Vagina (tissue), 2 donors: Measurements from ENCODE around the gene OR51Q1. TPM values are rescaled to one million over a fixed set of nuclear protein-coding genes. Genes with fewer than 3 reads are reported as not detected.

Experiments used
- DNase-seq, 2 donors: peaks; one replicate each; pipeline ENCODE4 v3.0.0-alpha.2; 2017; ENCODE audit errors: extremely low spot score in 2 of 2
- H3K27ac ChIP-seq: fragments of 200-600 bp; sonication (generic); one replicate; pipeline ENCODE4 v1.5.1; 2019
- H3K27me3 ChIP-seq: fragments of 200-600 bp; sonication (generic); one replicate; pipeline ENCODE4 v1.5.1; 2019
- H3K36me3 ChIP-seq, 2 donors: fragments of 200-600 bp; sonication (generic); one replicate each; pipeline ENCODE4 v1.5.1; 2017 to 2019
- H3K4me1 ChIP-seq: fragments of 200-600 bp; sonication (generic); one replicate; pipeline ENCODE4 v1.5.1; 2019
- H3K4me3 ChIP-seq, 2 donors: fragments of 200-600 bp; sonication (generic); 1 replicate in 1 of 2; 2 replicates in 1 of 2; pipeline ENCODE4 v1.5.1; 2016 to 2019
- H3K9me3 ChIP-seq: fragments of 200-600 bp; sonication (generic); one replicate; pipeline ENCODE4 v1.5.1; 2019
- POLR2A ChIP-seq, 2 donors: fragments of 450-650 bp; IDR thresholded peaks; one replicate each; pipeline ENCODE4 v1.6.1; 2017; ENCODE audit warnings: antibody characterized with exemption in 2 of 2, mild to moderate bottlenecking in 2 of 2, moderate library complexity in 2 of 2
- POLR2AphosphoS5 ChIP-seq, 2 donors: sonication (generic); formaldehyde crosslinking; IDR thresholded peaks; one replicate each; pipeline ENCODE4 v1.9.0; 2017; ENCODE audit warnings: antibody characterized with exemption in 2 of 2, mild to moderate bottlenecking in 2 of 2, low read depth in 1 of 2; ENCODE audit not compliant: insufficient read depth in 1 of 2
- intact Hi-C: fragments of 100-400 bp; cut with DNase I; formaldehyde crosslinking; loops from one replicate; pipeline ENCODE4 v1.15.1; 2023
- total RNA-seq: library from RNA; depleted of rRNA; stranded (reverse); fragments of >200 nt; gene quantifications from one replicate; pipeline ENCODE4 v1.2.3, GENCODE V29; 2016
- TF ChIP-seq, protein P1 (sequence below), 3 experiments: fragments of 450-650 bp in 2 of 3; fragments of 200-600 bp in 1 of 3; sonication (generic) in 1 of 3; IDR thresholded peaks; one replicate each; pipeline ENCODE4 v1.5.1; 2017 to 2019; ENCODE audit warnings: antibody characterized with exemption in 3 of 3, mild to moderate bottlenecking in 2 of 3, moderate library complexity in 2 of 3

OR51Q1 gene
- total RNA-seq, 1 donor from 2014 or later: not detected

DNA sequence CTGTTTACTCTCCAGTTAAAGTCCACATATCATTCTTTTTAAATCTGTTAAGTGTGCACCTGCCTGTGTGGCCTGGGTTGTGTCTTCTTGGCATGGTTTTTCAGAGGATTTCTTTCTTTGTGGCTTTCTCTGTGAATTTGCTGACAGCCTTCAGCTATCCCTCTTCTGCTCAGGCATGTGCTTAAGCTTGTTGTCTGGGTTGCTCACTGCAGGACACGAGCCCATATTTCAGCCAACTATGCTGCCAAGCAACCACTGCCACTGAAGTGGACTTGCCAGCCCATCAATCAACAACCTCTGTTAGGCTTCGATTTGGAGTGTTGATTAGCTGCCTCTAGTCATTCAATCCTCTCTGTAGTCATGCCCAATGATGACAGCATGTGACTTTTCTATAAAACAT lies 45.6 kb downstream of the OR51Q1 start:
- H3K4me3 ChIP-seq: no peak overlapping the region
- H3K27me3 ChIP-seq: no peaks in the 10 kb centered on the region
- no peaks in the 10 kb centered on the region for H3K36me3 ChIP-seq
- no peaks in the 10 kb centered on the region for H3K9me3 ChIP-seq
- no peaks in the 10 kb centered on the region for H3K4me1 ChIP-seq
- TF ChIP-seq, protein P1, sequence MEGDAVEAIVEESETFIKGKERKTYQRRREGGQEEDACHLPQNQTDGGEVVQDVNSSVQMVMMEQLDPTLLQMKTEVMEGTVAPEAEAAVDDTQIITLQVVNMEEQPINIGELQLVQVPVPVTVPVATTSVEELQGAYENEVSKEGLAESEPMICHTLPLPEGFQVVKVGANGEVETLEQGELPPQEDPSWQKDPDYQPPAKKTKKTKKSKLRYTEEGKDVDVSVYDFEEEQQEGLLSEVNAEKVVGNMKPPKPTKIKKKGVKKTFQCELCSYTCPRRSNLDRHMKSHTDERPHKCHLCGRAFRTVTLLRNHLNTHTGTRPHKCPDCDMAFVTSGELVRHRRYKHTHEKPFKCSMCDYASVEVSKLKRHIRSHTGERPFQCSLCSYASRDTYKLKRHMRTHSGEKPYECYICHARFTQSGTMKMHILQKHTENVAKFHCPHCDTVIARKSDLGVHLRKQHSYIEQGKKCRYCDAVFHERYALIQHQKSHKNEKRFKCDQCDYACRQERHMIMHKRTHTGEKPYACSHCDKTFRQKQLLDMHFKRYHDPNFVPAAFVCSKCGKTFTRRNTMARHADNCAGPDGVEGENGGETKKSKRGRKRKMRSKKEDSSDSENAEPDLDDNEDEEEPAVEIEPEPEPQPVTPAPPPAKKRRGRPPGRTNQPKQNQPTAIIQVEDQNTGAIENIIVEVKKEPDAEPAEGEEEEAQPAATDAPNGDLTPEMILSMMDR (IDR thresholded peaks at IDR 0.05): no peak
- TF ChIP-seq POLR2AphosphoS5 (IDR thresholded peaks at IDR 0.05; ENCODE audit: insufficient read depth in 1 of 2, low read depth in 1 of 2) (no peak), POLR2A (IDR thresholded peaks at IDR 0.05) (no peak)
- no peak for DNase-seq
- intact Hi-C loops: no loop called here
- H3K27ac ChIP-seq: no peak overlapping the region

Other genes with a start within 250 kb of the OR51Q1 start
- not detected for gene OR51V1, start 221.4 kb upstream of the OR51Q1 start, total RNA-seq
- gene HBB, start 195.0 kb upstream of the OR51Q1 start, total RNA-seq: 591 TPM
- gene HBD, start 187.6 kb upstream of the OR51Q1 start, total RNA-seq: not detected
- not detected for gene HBG1, start 172.3 kb upstream of the OR51Q1 start, total RNA-seq
- gene HBG2, start 167.3 kb upstream of the OR51Q1 start, total RNA-seq: not detected
- not detected for gene HBE1, start 152.2 kb upstream of the OR51Q1 start, total RNA-seq
- gene OR51B4, start 120.2 kb upstream of the OR51Q1 start, total RNA-seq: not detected
- gene OR51B2, start 97.8 kb upstream of the OR51Q1 start, total RNA-seq: not detected
- gene OR51B5, start 78.6 kb upstream of the OR51Q1 start, total RNA-seq: 1.2 TPM
- gene OR51B6, start 70.6 kb upstream of the OR51Q1 start, total RNA-seq: not detected
- gene OR51M1, start 38.3 kb upstream of the OR51Q1 start, total RNA-seq: not detected
- gene OR51I1, start 19.4 kb downstream of the OR51Q1 start, total RNA-seq: not detected
- gene OR51I2, start 27.2 kb downstream of the OR51Q1 start, total RNA-seq: not detected
- not detected for gene OR52D1, start 66.6 kb downstream of the OR51Q1 start, total RNA-seq
- gene UBQLN3, start 87.8 kb downstream of the OR51Q1 start, total RNA-seq: not detected
- 0.98 TPM for gene UBQLNL, start 94.6 kb downstream of the OR51Q1 start, total RNA-seq
- not detected for gene OR52H1, start 126.4 kb downstream of the OR51Q1 start, total RNA-seq
- not detected for gene OR52B6, start 158.8 kb downstream of the OR51Q1 start, total RNA-seq
- gene TRIM6, start 174.5 kb downstream of the OR51Q1 start, total RNA-seq: 3.9 TPM
- 6.9 TPM for gene TRIM34, start 202.9 kb downstream of the OR51Q1 start, total RNA-seq